Fibroblast of pulmonary artery (primary cell): Measurements from ENCODE around the gene ZNF575.

Source experiments
- DNase-seq: peaks from one replicate; pipeline ENCODE4 v3.0.0-alpha.2; 2010; ENCODE audit warnings: low read depth
- H3K4me3 ChIP-seq: replicated peaks from 2 replicates; pipeline ENCODE4 v1.5.1; 2011; ENCODE audit warnings: low read depth, mild to moderate bottlenecking, control low read depth, low read length, moderate library complexity
- CTCF ChIP-seq: IDR thresholded peaks from 2 replicates; pipeline ENCODE4 v1.5.1; 2011; ENCODE audit warnings: mild to moderate bottlenecking, control low read depth, low read length, inconsistent platforms; ENCODE audit errors: missing control alignments

ZNF575 gene

GRCh38 chr19:43525836-43526771, 6.9 kb upstream of the ZNF575 start:
- DNase-seq = no peak
- H3K4me3 ChIP-seq = peak overlapping the region; percentile 86
- TF ChIP-seq CTCF = no peak

- H3K4me3 ChIP-seq = peak within 1 kb of the TSS; percentile 86
- DNase-seq = peak; percentile 50
These were observed 5.8 kb upstream of the ZNF575 start, which contains the start of gene ETHE1 for GRCh38 chr19:43526884-43527859. ETHE1 (minus strand) TSS chr19:43527201; CDS start chr19:43527177, 24 bp downstream.

GRCh38 chr19:43527860-43528622, 4.9 kb upstream of the ZNF575 start:
- TF ChIP-seq CTCF = no peak
- no peak overlapping the region for H3K4me3 ChIP-seq
- no peak for DNase-seq

More at GRCh38 chr19:43526884-43527859, 5.8 kb upstream of the ZNF575 start, which contains the start of gene ETHE1:
- TF ChIP-seq CTCF = no peak

GRCh38 chr19:43532571-43532961, 422 bp upstream of the ZNF575 start:
- H3K4me3 ChIP-seq = peak overlapping the region; percentile 66
- TF ChIP-seq CTCF = no peak
- DNase-seq = no peak

- peak; percentile 100 for DNase-seq
- TF ChIP-seq CTCF = no peak
- peak overlapping the region; percentile 66 for H3K4me3 ChIP-seq
These were observed 737 bp downstream of the ZNF575 start for GRCh38 chr19:43533546-43534304.
